ENCODE data around the gene WDR73. TPM values are rescaled to one million over a fixed set of nuclear protein-coding genes. Genes with fewer than 3 reads are reported as not detected.

WDR73 gene
- total and polyA plus RNA-seq, 2 of the 8 experiments (the other 6 are each of a cell fraction or from before 2014, with no cell fraction given) = 22.7 to 23.1 TPM

Other genes with a start within 250 kb of the WDR73 start
- gene ZSCAN2, start 53.3 kb downstream of the WDR73 start, total RNA-seq (2021; fragmentation: NEBNext Ultra II Directional; extraction: Animal tissue kit (Norgen Biotek cat#: 25700)) = 37.3 and 52.4 TPM in 2 replicates
- gene ZSCAN2, start 53.3 kb downstream of the WDR73 start, polyA plus RNA-seq (2011; rRNA removed) = 22.8 and 23.6 TPM in 2 replicates
- gene NMB, start 3.9 kb upstream of the WDR73 start, total RNA-seq (2021; fragmentation: NEBNext Ultra II Directional; extraction: Animal tissue kit (Norgen Biotek cat#: 25700)) = 9.3 and 12.4 TPM in 2 replicates
- gene NMB, start 3.9 kb upstream of the WDR73 start, polyA plus RNA-seq (2011; rRNA removed) = 13.6 and 13.7 TPM in 2 replicates
- gene SEC11A, start 61.9 kb upstream of the WDR73 start, total RNA-seq (2021; fragmentation: NEBNext Ultra II Directional; extraction: Animal tissue kit (Norgen Biotek cat#: 25700)) = 250 and 268 TPM in 2 replicates
- gene SEC11A, start 61.9 kb upstream of the WDR73 start, polyA plus RNA-seq (2011; rRNA removed) = 142 and 316 TPM in 2 replicates
- 31.2 and 33.0 TPM in 2 replicates for gene ZNF592, start 94.3 kb upstream of the WDR73 start, total RNA-seq (2021; fragmentation: NEBNext Ultra II Directional; extraction: Animal tissue kit (Norgen Biotek cat#: 25700))
- 14.2 and 15.9 TPM in 2 replicates for gene ZNF592, start 94.3 kb upstream of the WDR73 start, polyA plus RNA-seq (2011; rRNA removed)
- gene ALPK3, start 163.1 kb upstream of the WDR73 start, total RNA-seq (2021; fragmentation: NEBNext Ultra II Directional; extraction: Animal tissue kit (Norgen Biotek cat#: 25700)) = 16.0 and 19.2 TPM in 2 replicates
- 4.4 and 4.9 TPM in 2 replicates for gene ALPK3, start 163.1 kb upstream of the WDR73 start, polyA plus RNA-seq (2011; rRNA removed)
- not detected in 2 replicates for gene SLC28A1, start 230.4 kb upstream of the WDR73 start, total RNA-seq (2021; fragmentation: NEBNext Ultra II Directional; extraction: Animal tissue kit (Norgen Biotek cat#: 25700))
- gene SLC28A1, start 230.4 kb upstream of the WDR73 start, polyA plus RNA-seq (2011; rRNA removed) = 0.03 and 0.09 TPM in 2 replicates